ENCODE measurements around the gene STRBP. TPM values are rescaled to one million over a fixed set of nuclear protein-coding genes. Genes with fewer than 3 reads are reported as not detected.
A peak's percentile ranks its signal among the peaks of the same experiment; 100 is the strongest.

STRBP gene
- total RNA-seq, 1 experiment from 2014 or later = 74.0 TPM

GRCh38 chr9:123097430-123098095, 170.8 kb downstream of the STRBP start:
- no CpG with 5 or more reads among the region's 3 CpGs for WGBS (ENCODE audit: extremely low coverage, insufficient read length, low lambda C conversion rate)
- Histone ChIP-seq H3K23me2 (ENCODE audit: insufficient read length, low read depth, low read length, poor library complexity, severe bottlenecking) (no peaks in the 10 kb centered on the region), H3K56ac (ENCODE audit: insufficient read length, low read depth, low read length) (no peak overlapping the region), H3K79me2 (ENCODE audit: insufficient read depth, low read length) (no peaks in the 10 kb centered on the region), H2AK5ac (ENCODE audit: insufficient read length, low read length) (no peak overlapping the region), H2BK15ac (ENCODE audit: low read depth, low read length) (no peak overlapping the region), H4K8ac (replicated peaks; ENCODE audit: insufficient read length, low read depth, low read length) (no peak overlapping the region), H2BK12ac (ENCODE audit: insufficient read length, low read depth, low read length) (peak overlapping the region; percentile 40), H3K18ac (ENCODE audit: insufficient read length, low read depth, low read length) (no peak overlapping the region), H3K23ac (ENCODE audit: insufficient read length, low read depth, low read length) (no peak overlapping the region), H2BK120ac (ENCODE audit: low read depth, low read length, poor library complexity, severe bottlenecking) (no peak overlapping the region), H3T11ph (ENCODE audit: low read length) (no peak overlapping the region), H4K5ac (ENCODE audit: insufficient read length, low read depth, low read length) (no peak overlapping the region), H3K4me2 (ENCODE audit: insufficient read depth, insufficient read length, low read length) (peak overlapping the region; percentile 18), H3K14ac (ENCODE audit: insufficient read depth, low read length) (no peak overlapping the region), H4K20me1 (ENCODE audit: control insufficient read depth, insufficient read depth, insufficient read length) (no peaks in the 10 kb centered on the region), H3K9me3 (ENCODE audit: control insufficient read depth, low read depth, low read length) (no peaks in the 10 kb centered on the region), H3K4me1 (ENCODE audit: insufficient read depth, low read length) (peaks cover 15% of the 10 kb centered on the region; the same call in 1 of the 2 replicates), H3K79me1 (ENCODE audit: insufficient read depth, low read depth, low read length, poor library complexity, severe bottlenecking) (no peaks in the 10 kb centered on the region), H2AFZ (ENCODE audit: low read length) (no peak overlapping the region), H2BK20ac (ENCODE audit: low read depth, low read length, poor library complexity, severe bottlenecking) (no peak overlapping the region), H3K27me3 (ENCODE audit: insufficient read depth, low read length) (no peaks in the 10 kb centered on the region), H3K27ac (ENCODE audit: insufficient read length, low read depth, low read length) (peak overlapping the region; percentile 51), H3K4ac (ENCODE audit: low read depth, low read length) (no peak overlapping the region), H4K91ac (ENCODE audit: insufficient read length, low read depth, low read length) (no peak overlapping the region), H3K9ac (ENCODE audit: extremely low read depth, insufficient read length, low read length) (no peak overlapping the region), H2BK5ac (ENCODE audit: insufficient read length, low read length) (no peak overlapping the region)
- peaks cover 31% of the 10 kb centered on the region in 2 experiments for H3K4me1 Mint-ChIP-seq
- no peak for TF ChIP-seq CTCF (conservative IDR thresholded peaks at IDR 0.05)
- H3K36me3 Mint-ChIP-seq (ENCODE audit: insufficient read depth in 1 of 3, low read depth in 3 of 3) = peaks cover 41 to 78% (median 78%) of the 10 kb centered on the region in 3 experiments; a peak in 6 of 7 replicates
- H3K9me3 Mint-ChIP-seq = no peaks in the 10 kb centered on the region
- H3K27ac Mint-ChIP-seq = peak overlapping the region; percentile 60 to 98 (median 94)
- peak overlapping the region in 1 of 2 experiments; percentile 15; a peak in 1 of 5 replicates for H3K4me3 Mint-ChIP-seq
- no peak for DNase-seq
- H3K27me3 Mint-ChIP-seq (ENCODE audit: low read depth) = no peaks in the 10 kb centered on the region
